ENCODE data around the gene ASTN2.

DNA sequence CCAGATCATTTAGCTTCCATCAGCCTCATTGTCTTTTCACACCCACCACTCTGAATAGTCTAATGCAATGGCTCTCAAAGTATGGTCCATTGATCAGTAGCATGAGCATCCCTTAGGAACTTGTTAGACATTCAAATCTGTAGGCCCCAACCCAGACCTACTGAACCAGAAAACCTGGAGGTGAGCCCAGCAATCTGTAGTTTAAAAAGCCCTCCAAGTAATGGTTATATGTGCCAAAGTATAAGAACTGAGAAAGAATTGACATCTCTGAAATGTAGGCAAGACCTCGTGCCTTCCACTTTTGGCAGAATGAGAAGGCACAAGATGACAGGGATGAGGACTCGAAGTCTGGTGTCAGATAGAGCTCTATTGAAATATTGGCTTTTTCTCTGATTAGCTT, 460.1 kb downstream of the ASTN2 start:
- TF ChIP-seq, protein P1, sequence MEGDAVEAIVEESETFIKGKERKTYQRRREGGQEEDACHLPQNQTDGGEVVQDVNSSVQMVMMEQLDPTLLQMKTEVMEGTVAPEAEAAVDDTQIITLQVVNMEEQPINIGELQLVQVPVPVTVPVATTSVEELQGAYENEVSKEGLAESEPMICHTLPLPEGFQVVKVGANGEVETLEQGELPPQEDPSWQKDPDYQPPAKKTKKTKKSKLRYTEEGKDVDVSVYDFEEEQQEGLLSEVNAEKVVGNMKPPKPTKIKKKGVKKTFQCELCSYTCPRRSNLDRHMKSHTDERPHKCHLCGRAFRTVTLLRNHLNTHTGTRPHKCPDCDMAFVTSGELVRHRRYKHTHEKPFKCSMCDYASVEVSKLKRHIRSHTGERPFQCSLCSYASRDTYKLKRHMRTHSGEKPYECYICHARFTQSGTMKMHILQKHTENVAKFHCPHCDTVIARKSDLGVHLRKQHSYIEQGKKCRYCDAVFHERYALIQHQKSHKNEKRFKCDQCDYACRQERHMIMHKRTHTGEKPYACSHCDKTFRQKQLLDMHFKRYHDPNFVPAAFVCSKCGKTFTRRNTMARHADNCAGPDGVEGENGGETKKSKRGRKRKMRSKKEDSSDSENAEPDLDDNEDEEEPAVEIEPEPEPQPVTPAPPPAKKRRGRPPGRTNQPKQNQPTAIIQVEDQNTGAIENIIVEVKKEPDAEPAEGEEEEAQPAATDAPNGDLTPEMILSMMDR (conservative IDR thresholded peaks at IDR 0.05 in 1 of 2, IDR thresholded peaks at IDR 0.05 in 1 of 2; ENCODE audit: extremely low read depth in 1 of 2, insufficient read depth in 1 of 2, low read depth in 1 of 2, low read length in 2 of 2) = no peak
- TF ChIP-seq EZH2 (IDR thresholded peaks at IDR 0.05; ENCODE audit: borderline replicate concordance, low read length) = no peak
